ENCODE results near the gene CSNK1E. TPM values are rescaled to one million over a fixed set of nuclear protein-coding genes. Genes with fewer than 3 reads are reported as not detected.

The CSNK1E gene
- total and polyA plus RNA-seq, 2 of the 8 experiments (the other 6 are each of a cell fraction or from before 2014, with no cell fraction given), result 247 to 263 TPM

DNA sequence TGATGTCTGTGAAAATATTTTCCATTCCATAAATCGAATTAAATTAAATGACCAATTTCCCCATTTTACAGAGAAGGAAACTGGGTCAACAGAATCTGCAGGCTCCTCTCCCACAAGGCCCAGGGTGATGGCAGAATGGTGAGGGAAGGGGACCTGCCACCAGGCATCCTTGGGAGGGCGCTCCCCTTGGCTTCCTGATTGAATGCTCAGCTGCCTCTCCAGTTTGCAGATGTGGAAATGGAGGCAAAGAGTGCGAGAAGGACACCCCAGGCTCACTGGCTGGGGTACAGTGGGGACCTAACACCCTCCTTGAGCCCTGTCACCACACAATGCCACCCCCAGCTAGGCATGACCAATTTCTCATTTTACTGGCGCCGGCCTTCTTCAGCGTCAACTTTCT is 28.5 kb upstream of the CSNK1E start:
- Histone ChIP-seq H3K36me3 (ENCODE audit: control insufficient read depth in 2 of 4, insufficient read depth in 4 of 4, low read length in 3 of 4) (no peaks in the 10 kb centered on the region), H3K4me3 (ENCODE audit: extremely low read depth in 1 of 4, insufficient read depth in 2 of 4, low read depth in 3 of 4, low read length in 4 of 4) (no peak overlapping the region), H4K8ac (ENCODE audit: extremely low read depth, insufficient read depth, low read length) (no peak overlapping the region), H2BK15ac (ENCODE audit: low read length) (no peak overlapping the region), H3K23ac (ENCODE audit: insufficient read length) (no peak overlapping the region), H3K4ac (replicated peaks; ENCODE audit: insufficient read length, low read depth, low read length) (no peak overlapping the region), H3K27ac (ENCODE audit: low read depth, low read length) (no peak overlapping the region), H4K91ac (replicated peaks; ENCODE audit: insufficient read length, low read length) (no peak overlapping the region), H3K9me3 (ENCODE audit: insufficient read depth in 2 of 2, low read depth in 1 of 2, low read length in 1 of 2) (no peaks in the 10 kb centered on the region), H2BK20ac (ENCODE audit: low read length) (no peak overlapping the region), H4K20me1 (replicated peaks in 1 of 2; ENCODE audit: control insufficient read depth in 1 of 2, insufficient read depth in 2 of 2, low read length in 2 of 2) (peaks cover 0 to 10% of the 10 kb centered on the region in 2 experiments), H3K14ac (ENCODE audit: insufficient read length) (no peak overlapping the region), H4K5ac (ENCODE audit: insufficient read length, low read depth, low read length) (no peak overlapping the region), H2AFZ (ENCODE audit: low read length) (no peak overlapping the region), H3K18ac (ENCODE audit: extremely low read depth, low read length) (no peak overlapping the region), H3K79me2 (ENCODE audit: control insufficient read depth in 1 of 2, insufficient read depth in 2 of 2, low read length in 2 of 2) (no peaks in the 10 kb centered on the region), H2AK5ac (ENCODE audit: low read depth, low read length) (no peak overlapping the region), H2BK120ac (replicated peaks; ENCODE audit: low read depth, low read length) (no peak overlapping the region), H3K27me3 (replicated peaks in 1 of 4; ENCODE audit: control insufficient read depth in 3 of 4, extremely low read depth in 1 of 4, insufficient read depth in 3 of 4, low read length in 3 of 4) (no peaks in the 10 kb centered on the region), H3K9ac (replicated peaks in 1 of 4; ENCODE audit: extremely low read depth in 1 of 4, low read depth in 3 of 4, low read length in 3 of 4) (no peak overlapping the region), H3K4me1 (replicated peaks in 1 of 4; ENCODE audit: control insufficient read depth in 3 of 4, insufficient read depth in 4 of 4, low read length in 3 of 4) (peaks cover 0 to 14% (median 3%) of the 10 kb centered on the region in 4 experiments; a peak in 6 of 7 replicates), H3K79me1 (ENCODE audit: low read depth, low read length) (no peaks in the 10 kb centered on the region), H2BK12ac (ENCODE audit: low read depth, low read length) (no peak overlapping the region), H3K56ac (replicated peaks; ENCODE audit: insufficient read length, low read depth, low read length) (no peak overlapping the region), H2BK5ac (ENCODE audit: low read depth, low read length) (no peak overlapping the region), H3K23me2 (ENCODE audit: low read depth, low read length) (no peaks in the 10 kb centered on the region), H3K4me2 (ENCODE audit: insufficient read depth in 1 of 2, low read depth in 2 of 2, low read length in 2 of 2) (no peak overlapping the region)
- POLR2A ChIA-PET (ENCODE audit: partially characterized antibody), result interaction anchor here (1.6 to 8.3 kb wide), 6 partner anchors 10 to 34 kb away, joined by 5 to 84 read pairs (median 18); partner anchors contain the start of gene CSNK1E
- WGBS, 2 experiments (ENCODE audit: extremely low coverage in 1 of 2, insufficient coverage in 1 of 2, insufficient read length in 1 of 2, insufficient replicate concordance in 2 of 2, low coverage in 1 of 2, low lambda C conversion rate in 2 of 2, missing lambda C conversion rate in 1 of 2), result 94% methylated on average over 6 of the region's 6 CpGs; no CpG with 5 or more reads in 1 of the 2 experiments
- no peak for FAIRE-seq
- peak in 1 of 3 experiments; percentile 3; a peak in 1 of 4 replicates for TF ChIP-seq CTCF (IDR thresholded peaks at IDR 0.05; ENCODE audit: control extremely low read depth in 1 of 3, insufficient read depth in 1 of 3, low read depth in 1 of 3, low read length in 3 of 3)
- no peak for TF ChIP-seq TAF1 (IDR thresholded peaks at IDR 0.05; ENCODE audit: low read depth, low read length)
- TF ChIP-seq, protein P1, sequence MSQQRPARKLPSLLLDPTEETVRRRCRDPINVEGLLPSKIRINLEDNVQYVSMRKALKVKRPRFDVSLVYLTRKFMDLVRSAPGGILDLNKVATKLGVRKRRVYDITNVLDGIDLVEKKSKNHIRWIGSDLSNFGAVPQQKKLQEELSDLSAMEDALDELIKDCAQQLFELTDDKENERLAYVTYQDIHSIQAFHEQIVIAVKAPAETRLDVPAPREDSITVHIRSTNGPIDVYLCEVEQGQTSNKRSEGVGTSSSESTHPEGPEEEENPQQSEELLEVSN (IDR thresholded peaks at IDR 0.05), result no peak
- TF ChIP-seq CTBP2 (IDR thresholded peaks at IDR 0.05; ENCODE audit: borderline replicate concordance, insufficient read depth, insufficient read length, low read length), result no peak
- TF ChIP-seq, protein P2, sequence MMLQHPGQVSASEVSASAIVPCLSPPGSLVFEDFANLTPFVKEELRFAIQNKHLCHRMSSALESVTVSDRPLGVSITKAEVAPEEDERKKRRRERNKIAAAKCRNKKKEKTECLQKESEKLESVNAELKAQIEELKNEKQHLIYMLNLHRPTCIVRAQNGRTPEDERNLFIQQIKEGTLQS (IDR thresholded peaks at IDR 0.05; ENCODE audit: insufficient read depth, low read depth, low read length), result no peak
- TF ChIP-seq GABPA (IDR thresholded peaks at IDR 0.05; ENCODE audit: borderline replicate concordance, insufficient read depth, low read length), result no peak
- peak in 1 of 2 experiments; percentile 35 for DNase-seq (ENCODE audit: low read depth in 1 of 2, low spot score in 2 of 2)
- CTCF ChIA-PET (ENCODE audit: partially characterized antibody), result interaction anchor here (0.9 to 6.7 kb wide), 4 partner anchors 15 to 48 kb away, joined by 3 to 43 read pairs (median 17); no protein-coding TSS in a partner anchor

Data from H1 (cell line).